Heart left ventricle (tissue), 16 donors: ENCODE measurements around the gene TM9SF3. TPM values are rescaled to one million over a fixed set of nuclear protein-coding genes. Genes with fewer than 3 reads are reported as not detected.

Experiments
- ATAC-seq, 4 donors: fragments of 200-7000 bp; cut with Tn5 transposase; one replicate each; pipeline ENCODE4 v1.9.1; 2020 to 2022; ENCODE audit warnings: moderate library complexity in 4 of 4, mild to moderate bottlenecking in 3 of 4, moderate number of reproducible peaks in 1 of 4
- DNase-seq, 5 donors: peaks; one replicate each; pipeline ENCODE4 v3.0.0-alpha.2; 2020
- H3K27ac ChIP-seq, 12 donors: fragments of 200-600 bp; sonication (generic) in 4 of 12; one replicate each; pipeline versions ENCODE4 v1.5.0 to v1.8.0; 2016 to 2022; ENCODE audit warnings: mild to moderate bottlenecking in 2 of 12
- H3K27me3 ChIP-seq, 9 donors: fragments of 200-600 bp; sonication (generic) in 2 of 9; one replicate each; pipeline versions ENCODE4 v1.5.1 to v1.8.0; 2016 to 2022; ENCODE audit warnings: mild to moderate bottlenecking in 3 of 9
- H3K36me3 ChIP-seq, 9 donors: fragments of 200-600 bp; sonication (generic) in 2 of 9; one replicate each; pipeline versions ENCODE4 v1.5.0 to v1.8.0; 2018 to 2022; ENCODE audit warnings: mild to moderate bottlenecking in 2 of 9
- H3K4me1 ChIP-seq, 12 donors: fragments of 200-600 bp; sonication (generic) in 4 of 12; one replicate each; pipeline versions ENCODE4 v1.5.0 to v1.8.0; 2016 to 2022; ENCODE audit warnings: mild to moderate bottlenecking in 3 of 12
- H3K4me3 ChIP-seq, 12 donors: fragments of 200-600 bp; sonication (generic) in 4 of 12; one replicate each; pipeline versions ENCODE4 v1.5.0 to v1.8.0; 2017 to 2022; ENCODE audit warnings: mild to moderate bottlenecking in 9 of 12, moderate library complexity in 4 of 12
- H3K9me3 ChIP-seq, 12 donors: fragments of 200-600 bp; sonication (generic) in 4 of 12; one replicate each; pipeline versions ENCODE4 v1.5.0 to v1.8.0; 2016 to 2022; ENCODE audit warnings: mild to moderate bottlenecking in 1 of 12
- CTCF ChIP-seq, 12 donors: fragments of 200-600 bp; sonication (generic) in 4 of 12; IDR thresholded peaks; one replicate each; pipeline versions ENCODE4 v1.5.0 to v1.8.0; 2018 to 2022; ENCODE audit warnings: antibody characterized with exemption in 12 of 12, mild to moderate bottlenecking in 5 of 12
- POLR2A ChIP-seq, 2 donors: fragments of 450-650 bp; IDR thresholded peaks; one replicate each; pipeline ENCODE4 v1.6.1; 2017; ENCODE audit warnings: antibody characterized with exemption in 2 of 2, mild to moderate bottlenecking in 2 of 2, moderate library complexity in 2 of 2
- WGBS, 4 donors: extraction: QIAGEN DNeasy Blood & Tissue Kit in 2 of 4; methylation state at CpG; one replicate each; pipeline versions ENCODE4 v1.1.5 to v1.1.7; 2013 to 2018; 5-methylcytosine and 5-hydroxymethylcytosine counted together
- intact Hi-C, 10 donors: fragments of 100-400 bp; cut with DNase I; formaldehyde crosslinking; loops; one replicate each; pipeline versions ENCODE4 v1.11.1 to v1.14.2; 2022
- polyA plus RNA-seq, 2 donors: library from polyadenylated mRNA; stranded (reverse); fragments of 200-250 nt; gene quantifications; one replicate each; pipeline ENCODE4 v1.2.3, GENCODE V29; 2013
- total RNA-seq, 9 donors: library from RNA; depleted of rRNA in 2 of 9; stranded (reverse); fragments of >200 nt in 2 of 9; fragmentation: NEBNext Ultra II Directional in 3 of 9; extraction: Animal tissue kit (Norgen Biotek cat#: 25700) in 3 of 9; gene quantifications; one replicate each; pipeline versions ENCODE4 v1.1.0 to v1.2.4, GENCODE V29; 2016 to 2023
- donor health status: ischemic (EF 13 %, LVEDD 7.1; RV severe dilation, severe dysfunction).
- donor health status: healthy with polysubstance abuse.
- donor health status: DM: no; HTN: yes; CAD: no.
- donor health status: DM: no; HTN: no; CAD: no.
- donor health status: ischemic (EF 25% LVEDD 6.9; RV normal size, moderate dysfunction).
- donor health status: ischemic (EF 25% LVEDD 5.7; RV mildly dilated, moderate dysfunction).
- donor health status: healthy.
- donor health status: DM: yes; HTN: yes; CAD: no.
- donor health status: ischemic (EF 35%, LVEDD 5.7; RV mildly dilated, moderate dysfunction).
- donor health status: nonischemic (EF 11% LVEDD 7.7; RV severe dilation, severe dysfunction).
- donor health status: DM: yes; HTN: yes; CAD: no.
- donor health status: PGD.
- donor health status: ischemic (EF 29% LVEDD 5.4; RV normal size, mild dysfunction).
- donor health status: nonischemic (EF 23%, LVEDD 6.1; RV moderate dilation, normal function).

TM9SF3 gene
- total and polyA plus RNA-seq, 11 donors = 14.9 to 75.6 (median 61.1) TPM

GRCh38 chr10:96606216-96606615 lies 19.4 kb upstream of the TM9SF3 start:
- Histone ChIP-seq H3K27me3 (no peaks in the 10 kb centered on the region), H3K9me3 (no peaks in the 10 kb centered on the region), H3K27ac (peak overlapping the region in 1 of 12 donors; percentile 43), H3K4me1 (peaks cover 0 to 13% (median 6%) of the 10 kb centered on the region in 12 donors), H3K36me3 (peaks cover 0 to 65% (median 0%) of the 10 kb centered on the region in 9 donors), H3K4me3 (no peak overlapping the region)
- no peak for DNase-seq
- TF ChIP-seq CTCF (IDR thresholded peaks at IDR 0.05) (no peak), POLR2A (IDR thresholded peaks at IDR 0.05) (no peak)
- 44 to 66% (median 47%) methylated on average over 4 of the region's 4 CpGs for WGBS, 4 donors
- intact Hi-C loops = no loop called here
- peak; percentile 13 to 60 (median 23) for ATAC-seq

GRCh38 chr10:96600337-96600736 lies 13.5 kb upstream of the TM9SF3 start:
- WGBS, 4 donors = 76 to 84% (median 83%) methylated on average over 4 of the region's 4 CpGs
- peaks cover 0 to 46% (median 0%) of the 10 kb centered on the region in 9 donors for H3K36me3 ChIP-seq

GRCh38 chr10:96598846-96599245 lies 12.0 kb upstream of the TM9SF3 start:
- Histone ChIP-seq H3K27me3 (no peaks in the 10 kb centered on the region), H3K9me3 (no peaks in the 10 kb centered on the region), H3K4me1 (peaks cover 0 to 6% (median 0%) of the 10 kb centered on the region in 12 donors), H3K4me3 (no peak overlapping the region), H3K36me3 (peaks cover 0 to 51% (median 0%) of the 10 kb centered on the region in 9 donors), H3K27ac (no peak overlapping the region)
- 58 to 78% (median 63%) methylated on average over 4 of the region's 4 CpGs for WGBS, 4 donors
- intact Hi-C loops = no loop called here
- ATAC-seq = peak in 3 of 4 donors; percentile 56 to 59 (median 59)
- no peak for DNase-seq
- TF ChIP-seq POLR2A (IDR thresholded peaks at IDR 0.05) = no peak
- no peak for TF ChIP-seq CTCF (IDR thresholded peaks at IDR 0.05)

More at GRCh38 chr10:96600337-96600736, 13.5 kb upstream of the TM9SF3 start:
- peaks cover 0 to 6% (median 0%) of the 10 kb centered on the region in 12 donors for H3K4me1 ChIP-seq
- H3K27ac ChIP-seq = no peak overlapping the region
- no peak overlapping the region for H3K4me3 ChIP-seq
- intact Hi-C loops = no loop called here
- no peak for TF ChIP-seq CTCF (IDR thresholded peaks at IDR 0.05)
- no peak for TF ChIP-seq POLR2A (IDR thresholded peaks at IDR 0.05)
- no peak for DNase-seq
- no peaks in the 10 kb centered on the region for H3K9me3 ChIP-seq
- no peaks in the 10 kb centered on the region for H3K27me3 ChIP-seq
- no peak for ATAC-seq

GRCh38 chr10:96596422-96597407 lies 9.9 kb upstream of the TM9SF3 start:
- intact Hi-C loops = no loop called here
- no peak overlapping the region for H3K4me3 ChIP-seq
- no peak for DNase-seq
- no peaks in the 10 kb centered on the region for H3K9me3 ChIP-seq
- peaks cover 0 to 39% (median 0%) of the 10 kb centered on the region in 9 donors for H3K36me3 ChIP-seq
- no peak overlapping the region for H3K27ac ChIP-seq
- no peak for ATAC-seq
- peaks cover 0 to 6% (median 0%) of the 10 kb centered on the region in 12 donors for H3K4me1 ChIP-seq
- no peaks in the 10 kb centered on the region for H3K27me3 ChIP-seq
- TF ChIP-seq POLR2A (IDR thresholded peaks at IDR 0.05) = no peak
- no peak for TF ChIP-seq CTCF (IDR thresholded peaks at IDR 0.05)
- WGBS, 4 donors = 58 to 72% (median 69%) methylated on average over 1 of the region's 1 CpG
